Endodermal cell (in vitro differentiated cells): Measurements from ENCODE around the gene SIRT2. TPM values are rescaled to one million over a fixed set of nuclear protein-coding genes. Genes with fewer than 3 reads are reported as not detected.

ENCODE experiments used
- DNase-seq: peaks from one replicate; pipeline ENCODE4 v3.0.0-alpha.2; 2017
- H3K27ac ChIP-seq: 2 replicates; pipeline ENCODE4 v1.5.1; 2013; ENCODE audit warnings: mild to moderate bottlenecking, low read depth, low read length, moderate library complexity
- H3K27me3 ChIP-seq: 2 replicates; pipeline ENCODE4 v1.6.1; 2013; ENCODE audit warnings: mild to moderate bottlenecking, low read length, moderate library complexity; ENCODE audit not compliant: insufficient read depth, control insufficient read depth, poor library complexity, severe bottlenecking
- H3K36me3 ChIP-seq: 2 replicates; pipeline ENCODE4 v1.7.0; 2013; ENCODE audit warnings: mild to moderate bottlenecking, low read length, moderate library complexity; ENCODE audit not compliant: control insufficient read depth, insufficient read depth
- H3K4me1 ChIP-seq: one replicate; pipeline ENCODE4 v1.7.0; 2013; ENCODE audit warnings: low read length; ENCODE audit not compliant: control insufficient read depth, insufficient read depth
- H3K4me3 ChIP-seq: 2 replicates; pipeline ENCODE4 v1.5.1; 2013; ENCODE audit warnings: mild to moderate bottlenecking, low read length, moderate library complexity
- H3K9ac ChIP-seq: 2 replicates; pipeline ENCODE4 v1.6.1; 2013; ENCODE audit warnings: mild to moderate bottlenecking, low read length, moderate library complexity; ENCODE audit not compliant: poor library complexity, severe bottlenecking; ENCODE audit errors: extremely low read depth
- H3K9me3 ChIP-seq: 2 replicates; pipeline ENCODE4 v1.6.1; 2013; ENCODE audit warnings: mild to moderate bottlenecking, low read length, moderate library complexity; ENCODE audit not compliant: control insufficient read depth
- H3K27ac Mint-ChIP-seq: 2 replicates; pipeline ENCODE4 v1.8.0; 2020; ENCODE audit warnings: mixed read lengths
- H3K27me3 Mint-ChIP-seq: 2 replicates; pipeline ENCODE4 v1.8.0; 2021; ENCODE audit warnings: mild to moderate bottlenecking, mixed read lengths; ENCODE audit not compliant: insufficient read depth
- H3K36me3 Mint-ChIP-seq: 2 replicates; pipeline ENCODE4 v1.8.0; 2020; ENCODE audit warnings: low read depth, mixed read lengths
- H3K4me1 Mint-ChIP-seq: 2 replicates; pipeline ENCODE4 v1.8.0; 2020; ENCODE audit warnings: mixed read lengths
- H3K4me3 Mint-ChIP-seq: 2 replicates; pipeline ENCODE4 v1.8.0; 2020; ENCODE audit warnings: mild to moderate bottlenecking, moderate library complexity, mixed read lengths
- H3K9me3 Mint-ChIP-seq: 2 replicates; pipeline ENCODE4 v1.8.0; 2020; ENCODE audit warnings: mild to moderate bottlenecking, mixed read lengths
- CTCF ChIP-seq: fragments of 200-600 bp; sonication (generic); conservative IDR thresholded peaks from 2 replicates; pipeline ENCODE4 v1.5.0; 2021; ENCODE audit warnings: antibody characterized with exemption, mild to moderate bottlenecking
- WGBS, 2 experiments: methylation state at CpG; one replicate each; pipeline versions ENCODE4 v1.1.5 to v1.1.7; 2013; ENCODE audit warnings: missing lambda C conversion rate in 2 of 2, mixed read lengths in 1 of 2; ENCODE audit not compliant: insufficient coverage in 1 of 2, insufficient read length in 1 of 2; 5-methylcytosine and 5-hydroxymethylcytosine counted together
- total RNA-seq, 2 donors: library from RNA; stranded (reverse); fragmentation: NEBNext Ultra II Directional in 1 of 2; extraction: Animal tissue kit (Norgen Biotek cat#: 25700) in 1 of 2; gene quantifications; 2 replicates in 1 of 2; 3 replicates in 1 of 2; pipeline ENCODE4 v1.2.1, GENCODE V29; 2021

The SIRT2 gene
- total RNA-seq, 2 donors from 2014 or later, result 10.4 to 13.7 TPM

GRCh38 chr19:38870612-38871011 lies 28.8 kb downstream of the SIRT2 start:
- H3K9ac ChIP-seq, result no peak overlapping the region
- H3K4me3 Mint-ChIP-seq, result peak overlapping the region; percentile 64
- H3K27me3 ChIP-seq, result no peaks in the 10 kb centered on the region
- DNase-seq, result no peak
- H3K4me3 ChIP-seq, result no peak overlapping the region
- H3K36me3 ChIP-seq, result no peaks in the 10 kb centered on the region
- no peaks in the 10 kb centered on the region for H3K9me3 ChIP-seq
- TF ChIP-seq CTCF, result no peak
- H3K36me3 Mint-ChIP-seq, result no peaks in the 10 kb centered on the region
- H3K27me3 Mint-ChIP-seq, result peaks cover 16% of the 10 kb centered on the region
- H3K27ac ChIP-seq, result no peak overlapping the region
- 88 to 90% methylated on average over 10 to 19 of the region's 19 CpGs for WGBS, 2 experiments
- H3K9me3 Mint-ChIP-seq, result no peaks in the 10 kb centered on the region
- no peak overlapping the region for H3K27ac Mint-ChIP-seq
- H3K4me1 ChIP-seq, result no peaks in the 10 kb centered on the region
- peaks cover 2% of the 10 kb centered on the region for H3K4me1 Mint-ChIP-seq

- Histone ChIP-seq H3K9ac (no peak overlapping the region), H3K27ac (no peak overlapping the region), H3K4me1 (no peaks in the 10 kb centered on the region), H3K4me3 (peak overlapping the region; percentile 73), H3K36me3 (no peaks in the 10 kb centered on the region), H3K27me3 (no peaks in the 10 kb centered on the region), H3K9me3 (no peaks in the 10 kb centered on the region)
- peaks cover 2% of the 10 kb centered on the region for H3K4me1 Mint-ChIP-seq
- H3K27me3 Mint-ChIP-seq, result peaks cover 16% of the 10 kb centered on the region
- WGBS, 2 experiments, result 23 to 31% methylated on average over 5 to 58 of the region's 62 CpGs
- DNase-seq, result peak; percentile 91
- no peaks in the 10 kb centered on the region for H3K9me3 Mint-ChIP-seq
- peak overlapping the region; percentile 41 for H3K27ac Mint-ChIP-seq
- peak overlapping the region; percentile 64 for H3K4me3 Mint-ChIP-seq
- TF ChIP-seq CTCF, result peak; percentile 91
- H3K36me3 Mint-ChIP-seq, result no peaks in the 10 kb centered on the region
Observed at GRCh38 chr19:38869836-38870607, 29.4 kb downstream of the SIRT2 start.

- Histone ChIP-seq H3K4me3 (peak overlapping the region; percentile 73), H3K27ac (no peak overlapping the region), H3K9ac (no peak overlapping the region), H3K27me3 (no peaks in the 10 kb centered on the region), H3K9me3 (no peaks in the 10 kb centered on the region), H3K4me1 (no peaks in the 10 kb centered on the region), H3K36me3 (no peaks in the 10 kb centered on the region)
- H3K36me3 Mint-ChIP-seq, result no peaks in the 10 kb centered on the region
- TF ChIP-seq CTCF, result no peak
- H3K27me3 Mint-ChIP-seq, result peaks cover 16% of the 10 kb centered on the region
- DNase-seq, result no peak
- no peaks in the 10 kb centered on the region for H3K9me3 Mint-ChIP-seq
- peaks cover 2% of the 10 kb centered on the region for H3K4me1 Mint-ChIP-seq
- peak overlapping the region; percentile 41 for H3K27ac Mint-ChIP-seq
- WGBS, 2 experiments, result 64 to 73% methylated on average over 16 to 34 of the region's 34 CpGs
- H3K4me3 Mint-ChIP-seq, result peak overlapping the region; percentile 64
Observed at GRCh38 chr19:38869160-38869835, 30.1 kb downstream of the SIRT2 start.
